HUES64 (cell line): ENCODE results near the gene MED12L.
"Not testable (repeated sequence)": the region's sequence is repeated elsewhere in the genome, so short reads cannot be mapped to it uniquely, and the experiment has no call there.

ENCODE experiments used
- H3K27ac ChIP-seq: 2 replicates; pipeline ENCODE4 v1.7.0; 2013; ENCODE audit warnings: low read depth, low read length, inconsistent platforms
- H3K27me3 ChIP-seq: 2 replicates; pipeline ENCODE4 v1.6.1; 2013; ENCODE audit warnings: mild to moderate bottlenecking, low read length; ENCODE audit not compliant: insufficient read depth
- H3K36me3 ChIP-seq: 2 replicates; pipeline ENCODE4 v1.6.1; 2013; ENCODE audit warnings: mild to moderate bottlenecking, low read length; ENCODE audit not compliant: insufficient read depth
- H3K4me1 ChIP-seq: 2 replicates; pipeline ENCODE4 v1.6.1; 2013; ENCODE audit warnings: mild to moderate bottlenecking, low read length, moderate library complexity; ENCODE audit not compliant: insufficient read depth
- H3K4me3 ChIP-seq: 2 replicates; pipeline ENCODE4 v1.5.1; 2013; ENCODE audit warnings: mild to moderate bottlenecking, low read length, moderate library complexity
- H3K9ac ChIP-seq: 2 replicates; pipeline ENCODE4 v1.6.1; 2013; ENCODE audit warnings: mild to moderate bottlenecking, low read depth, low read length
- H3K9me3 ChIP-seq: 2 replicates; pipeline ENCODE4 v1.6.1; 2013; ENCODE audit warnings: low read depth, low read length; ENCODE audit not compliant: insufficient read depth
- WGBS: fragments of 150-250, 120-280 bp; methylation state at CpG from one replicate; pipeline ENCODE4 v1.1.7; 2013; ENCODE audit warnings: missing lambda C conversion rate; 5-methylcytosine and 5-hydroxymethylcytosine counted together

MED12L gene

GRCh38 chr3:151227807-151228665 lies 142.6 kb downstream of the MED12L start:
- Histone ChIP-seq H3K27ac (no peak overlapping the region), H3K4me3 (no peak overlapping the region), H3K27me3 (no peaks in the 10 kb centered on the region), H3K9ac (no peak overlapping the region), H3K9me3 (no peaks in the 10 kb centered on the region), H3K36me3 (no peaks in the 10 kb centered on the region), H3K4me1 (peaks cover 24% of the 10 kb centered on the region)
- 66% methylated on average over 6 of the region's 9 CpGs for WGBS

- H3K4me1 ChIP-seq = peaks cover 24% of the 10 kb centered on the region
- no peak overlapping the region for H3K9ac ChIP-seq
- 48% methylated on average over 1 of the region's 1 CpG for WGBS
- H3K27me3 ChIP-seq = no peaks in the 10 kb centered on the region
- H3K27ac ChIP-seq = no peak overlapping the region
- H3K4me3 ChIP-seq = no peak overlapping the region
- H3K36me3 ChIP-seq = no peaks in the 10 kb centered on the region
- H3K9me3 ChIP-seq = no peaks in the 10 kb centered on the region
Observed at GRCh38 chr3:151228666-151229040, 143.2 kb downstream of the MED12L start.

GRCh38 chr3:151230646-151231045 lies 145.2 kb downstream of the MED12L start:
- Histone ChIP-seq H3K27ac (no peak overlapping the region; the same call in 1 of the 2 replicates), H3K36me3 (no peaks in the 10 kb centered on the region), H3K9me3 (no peaks in the 10 kb centered on the region), H3K4me3 (no peak overlapping the region), H3K4me1 (peaks cover 31% of the 10 kb centered on the region), H3K27me3 (no peaks in the 10 kb centered on the region), H3K9ac (no peak overlapping the region)
- 67% methylated on average over 3 of the region's 4 CpGs for WGBS

GRCh38 chr3:151232403-151232802 lies 146.9 kb downstream of the MED12L start:
- H3K9me3 ChIP-seq, H3K27me3 ChIP-seq, H3K9ac ChIP-seq, H3K27ac ChIP-seq, H3K4me3 ChIP-seq, H3K36me3 ChIP-seq: not testable (repeated sequence)
- H3K4me1 ChIP-seq = peaks cover 31% of the 10 kb centered on the region

- H3K27ac ChIP-seq = no peak overlapping the region
- H3K9me3 ChIP-seq = no peaks in the 10 kb centered on the region
- WGBS = 86% methylated on average over 4 of the region's 4 CpGs
- peaks cover 29% of the 10 kb centered on the region for H3K4me1 ChIP-seq
- no peaks in the 10 kb centered on the region for H3K27me3 ChIP-seq
- no peak overlapping the region for H3K4me3 ChIP-seq
- H3K9ac ChIP-seq = no peak overlapping the region
- H3K36me3 ChIP-seq = no peaks in the 10 kb centered on the region
Observed at GRCh38 chr3:151232991-151233390, 147.5 kb downstream of the MED12L start.

GRCh38 chr3:151234825-151235224 lies 149.4 kb downstream of the MED12L start:
- peaks cover 20% of the 10 kb centered on the region for H3K4me1 ChIP-seq
- no peak overlapping the region for H3K4me3 ChIP-seq
- H3K27ac ChIP-seq = no peak overlapping the region
- WGBS = 95% methylated on average over 6 of the region's 6 CpGs
- no peaks in the 10 kb centered on the region for H3K9me3 ChIP-seq
- H3K27me3 ChIP-seq = no peaks in the 10 kb centered on the region
- no peak overlapping the region for H3K9ac ChIP-seq
- no peaks in the 10 kb centered on the region for H3K36me3 ChIP-seq

GRCh38 chr3:151236316-151236715 lies 150.9 kb downstream of the MED12L start:
- Histone ChIP-seq H3K27ac (no peak overlapping the region), H3K27me3 (no peaks in the 10 kb centered on the region), H3K9me3 (peaks cover 3% of the 10 kb centered on the region; the same call in 1 of the 2 replicates), H3K36me3 (peaks cover 5% of the 10 kb centered on the region), H3K9ac (no peak overlapping the region), H3K4me3 (no peak overlapping the region), H3K4me1 (peaks cover 8% of the 10 kb centered on the region; the same call in 1 of the 2 replicates)
- WGBS = 94% methylated on average over 2 of the region's 2 CpGs

- Histone ChIP-seq H3K9ac (no peak overlapping the region), H3K4me1 (peaks cover 8% of the 10 kb centered on the region; the same call in 1 of the 2 replicates), H3K27ac (no peak overlapping the region), H3K27me3 (no peaks in the 10 kb centered on the region), H3K4me3 (no peak overlapping the region), H3K9me3 (peaks cover 6% of the 10 kb centered on the region; the same call in 1 of the 2 replicates), H3K36me3 (peaks cover 8% of the 10 kb centered on the region)
- WGBS = 93% methylated on average over 6 of the region's 7 CpGs
Observed at GRCh38 chr3:151236736-151237135, 151.3 kb downstream of the MED12L start.

GRCh38 chr3:151242006-151242405 lies 156.5 kb downstream of the MED12L start:
- WGBS = 79% methylated on average over 17 of the region's 18 CpGs
- not testable (repeated sequence) for H3K36me3 ChIP-seq, H3K9me3 ChIP-seq, H3K4me1 ChIP-seq, H3K9ac ChIP-seq, H3K27ac ChIP-seq, H3K4me3 ChIP-seq, H3K27me3 ChIP-seq

- H3K9me3 ChIP-seq = no peaks in the 10 kb centered on the region
- no peaks in the 10 kb centered on the region for H3K4me1 ChIP-seq
- no peak overlapping the region for H3K4me3 ChIP-seq
- H3K36me3 ChIP-seq = no peaks in the 10 kb centered on the region
- no peak overlapping the region for H3K27ac ChIP-seq
- 87% methylated on average over 3 of the region's 3 CpGs for WGBS
- H3K27me3 ChIP-seq = no peaks in the 10 kb centered on the region
- H3K9ac ChIP-seq = no peak overlapping the region
Observed at GRCh38 chr3:151248772-151249337, 163.4 kb downstream of the MED12L start.

- no peak overlapping the region for H3K27ac ChIP-seq
- no peaks in the 10 kb centered on the region for H3K27me3 ChIP-seq
- no peaks in the 10 kb centered on the region for H3K9me3 ChIP-seq
- H3K4me1 ChIP-seq = 0 out of 2 replicates have a peak, but pooled peaks cover 4% of the 10 kb centered on the region
- H3K9ac ChIP-seq = no peak overlapping the region
- H3K36me3 ChIP-seq = peaks cover 3% of the 10 kb centered on the region; the same call in 1 of the 2 replicates
- H3K4me3 ChIP-seq = no peak overlapping the region
- WGBS = 98% methylated on average over 1 of the region's 1 CpG
Observed at GRCh38 chr3:151256749-151257148, 171.3 kb downstream of the MED12L start.
